Heart left ventricle (tissue), 16 donors: Measurements from ENCODE around the gene ERCC2. TPM values are rescaled to one million over a fixed set of nuclear protein-coding genes. Genes with fewer than 3 reads are reported as not detected.

Source experiments
- ATAC-seq, 4 donors: fragments of 200-7000 bp; cut with Tn5 transposase; one replicate each; pipeline ENCODE4 v1.9.1; 2020 to 2022; ENCODE audit warnings: moderate library complexity in 4 of 4, mild to moderate bottlenecking in 3 of 4, moderate number of reproducible peaks in 1 of 4
- DNase-seq, 5 donors: peaks; one replicate each; pipeline ENCODE4 v3.0.0-alpha.2; 2020
- H3K27ac ChIP-seq, 12 donors: fragments of 200-600 bp; sonication (generic) in 4 of 12; one replicate each; pipeline versions ENCODE4 v1.5.0 to v1.8.0; 2016 to 2022; ENCODE audit warnings: mild to moderate bottlenecking in 2 of 12
- H3K27me3 ChIP-seq, 9 donors: fragments of 200-600 bp; sonication (generic) in 2 of 9; one replicate each; pipeline versions ENCODE4 v1.5.1 to v1.8.0; 2016 to 2022; ENCODE audit warnings: mild to moderate bottlenecking in 3 of 9
- H3K36me3 ChIP-seq, 9 donors: fragments of 200-600 bp; sonication (generic) in 2 of 9; one replicate each; pipeline versions ENCODE4 v1.5.0 to v1.8.0; 2018 to 2022; ENCODE audit warnings: mild to moderate bottlenecking in 2 of 9
- H3K4me1 ChIP-seq, 12 donors: fragments of 200-600 bp; sonication (generic) in 4 of 12; one replicate each; pipeline versions ENCODE4 v1.5.0 to v1.8.0; 2016 to 2022; ENCODE audit warnings: mild to moderate bottlenecking in 3 of 12
- H3K4me3 ChIP-seq, 12 donors: fragments of 200-600 bp; sonication (generic) in 4 of 12; one replicate each; pipeline versions ENCODE4 v1.5.0 to v1.8.0; 2017 to 2022; ENCODE audit warnings: mild to moderate bottlenecking in 9 of 12, moderate library complexity in 4 of 12
- H3K9me3 ChIP-seq, 12 donors: fragments of 200-600 bp; sonication (generic) in 4 of 12; one replicate each; pipeline versions ENCODE4 v1.5.0 to v1.8.0; 2016 to 2022; ENCODE audit warnings: mild to moderate bottlenecking in 1 of 12
- CTCF ChIP-seq, 12 donors: fragments of 200-600 bp; sonication (generic) in 4 of 12; IDR thresholded peaks; one replicate each; pipeline versions ENCODE4 v1.5.0 to v1.8.0; 2018 to 2022; ENCODE audit warnings: antibody characterized with exemption in 12 of 12, mild to moderate bottlenecking in 5 of 12
- POLR2A ChIP-seq, 2 donors: fragments of 450-650 bp; IDR thresholded peaks; one replicate each; pipeline ENCODE4 v1.6.1; 2017; ENCODE audit warnings: antibody characterized with exemption in 2 of 2, mild to moderate bottlenecking in 2 of 2, moderate library complexity in 2 of 2
- WGBS, 4 donors: extraction: QIAGEN DNeasy Blood & Tissue Kit in 2 of 4; methylation state at CpG; one replicate each; pipeline versions ENCODE4 v1.1.5 to v1.1.7; 2013 to 2018; 5-methylcytosine and 5-hydroxymethylcytosine counted together
- intact Hi-C, 10 donors: fragments of 100-400 bp; cut with DNase I; formaldehyde crosslinking; loops; one replicate each; pipeline versions ENCODE4 v1.11.1 to v1.14.2; 2022
- polyA plus RNA-seq, 2 donors: library from polyadenylated mRNA; stranded (reverse); fragments of 200-250 nt; gene quantifications; one replicate each; pipeline ENCODE4 v1.2.3, GENCODE V29; 2013
- total RNA-seq, 9 donors: library from RNA; depleted of rRNA in 2 of 9; stranded (reverse); fragments of >200 nt in 2 of 9; fragmentation: NEBNext Ultra II Directional in 3 of 9; extraction: Animal tissue kit (Norgen Biotek cat#: 25700) in 3 of 9; gene quantifications; one replicate each; pipeline versions ENCODE4 v1.1.0 to v1.2.4, GENCODE V29; 2016 to 2023
- donor health status: ischemic (EF 13 %, LVEDD 7.1; RV severe dilation, severe dysfunction).
- donor health status: healthy with polysubstance abuse.
- donor health status: DM: no; HTN: yes; CAD: no.
- donor health status: DM: no; HTN: no; CAD: no.
- donor health status: ischemic (EF 25% LVEDD 6.9; RV normal size, moderate dysfunction).
- donor health status: ischemic (EF 25% LVEDD 5.7; RV mildly dilated, moderate dysfunction).
- donor health status: healthy.
- donor health status: DM: yes; HTN: yes; CAD: no.
- donor health status: ischemic (EF 35%, LVEDD 5.7; RV mildly dilated, moderate dysfunction).
- donor health status: nonischemic (EF 11% LVEDD 7.7; RV severe dilation, severe dysfunction).
- donor health status: DM: yes; HTN: yes; CAD: no.
- donor health status: PGD.
- donor health status: ischemic (EF 29% LVEDD 5.4; RV normal size, mild dysfunction).
- donor health status: nonischemic (EF 23%, LVEDD 6.1; RV moderate dilation, normal function).

ERCC2 gene
- total and polyA plus RNA-seq, 11 donors = 5.8 to 24.1 (median 12.4) TPM

DNA sequence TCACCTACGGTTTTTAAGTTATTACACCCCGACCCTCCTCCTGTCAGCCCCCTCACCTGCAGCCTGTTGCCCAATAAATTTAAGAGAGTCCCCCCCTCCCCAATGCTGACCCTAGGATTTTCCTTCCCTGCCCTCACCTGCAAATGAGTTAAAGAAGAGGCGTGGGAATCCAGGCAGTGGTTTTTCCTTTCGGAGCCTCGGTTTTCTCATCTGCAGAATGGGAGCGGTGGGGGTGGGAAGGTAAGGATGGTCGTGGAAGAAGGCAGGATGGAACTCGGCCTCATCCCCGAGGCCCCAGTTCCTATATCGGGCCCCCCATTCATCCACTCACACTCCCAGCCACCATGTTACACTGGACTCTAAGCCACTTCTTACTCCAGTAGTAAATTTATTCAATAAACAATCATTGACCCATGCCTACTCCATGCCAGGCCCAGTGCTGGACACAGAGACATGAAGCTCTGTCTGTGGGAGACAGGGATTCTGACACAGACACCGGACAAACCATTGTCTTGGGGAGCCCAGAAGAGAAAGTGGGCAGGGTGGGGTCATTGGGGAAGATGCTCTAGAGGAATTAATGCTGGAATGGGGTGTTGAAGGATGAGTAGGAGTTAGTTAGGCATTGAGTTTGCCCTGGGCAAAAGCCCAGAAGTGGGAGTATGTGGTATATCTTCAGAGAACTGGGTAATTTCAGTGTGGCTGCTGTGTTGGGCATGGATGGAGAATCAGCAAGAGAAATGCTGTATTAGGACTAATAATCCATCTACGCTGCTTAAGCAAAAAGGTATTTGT is 66.9 kb downstream of the ERCC2 start:
- no peak for TF ChIP-seq POLR2A (IDR thresholded peaks at IDR 0.05)
- no peak for TF ChIP-seq CTCF (IDR thresholded peaks at IDR 0.05)
- H3K27me3 ChIP-seq = no peaks in the 10 kb centered on the region
- peaks cover 0 to 44% (median 37%) of the 10 kb centered on the region in 9 donors for H3K36me3 ChIP-seq
- ATAC-seq (no peak), DNase-seq (no peak)
- peaks cover 0 to 5% (median 0%) of the 10 kb centered on the region in 12 donors for H3K4me1 ChIP-seq
- H3K9me3 ChIP-seq = peaks cover 0 to 7% (median 0%) of the 10 kb centered on the region in 12 donors
- no peak overlapping the region for H3K27ac ChIP-seq
- 92 to 95% (median 93%) methylated on average over 12 of the region's 12 CpGs for whole genome bisulfite sequencing, 4 donors
- H3K4me3 ChIP-seq = no peak overlapping the region
- intact Hi-C loops = no loop called here

GRCh38 chr19:45302416-45302815 is 68.0 kb downstream of the ERCC2 start:
- intact Hi-C loops = no loop called here
- ATAC-seq = no peak
- H3K4me3 ChIP-seq = no peak overlapping the region

More at GRCh38 chr19:45302416-45302815, 68.0 kb downstream of the ERCC2 start:
- Histone ChIP-seq H3K36me3 (peaks cover 0 to 42% (median 33%) of the 10 kb centered on the region in 9 donors), H3K9me3 (peaks cover 0 to 7% (median 0%) of the 10 kb centered on the region in 12 donors), H3K4me1 (peaks cover 0 to under 1% (median 0%) of the 10 kb centered on the region in 12 donors), H3K27me3 (no peaks in the 10 kb centered on the region), H3K27ac (no peak overlapping the region)
- DNase-seq = no peak
- WGBS, 4 donors = 90 to 93% (median 92%) methylated on average over 27 of the region's 27 CpGs
- TF ChIP-seq POLR2A (IDR thresholded peaks at IDR 0.05) = no peak
- no peak for TF ChIP-seq CTCF (IDR thresholded peaks at IDR 0.05)

Other genes starting within 250 kb of the ERCC2 start
- under 1 TPM in 3 of 9 donors, not detected in 6; 0.09 to 0.28 (median 0.09) TPM for gene NKPD1, start 209.6 kb downstream of the ERCC2 start, total RNA-seq
- gene NKPD1, start 209.6 kb downstream of the ERCC2 start, polyA plus RNA-seq = under 1 TPM in 1 of 2 donors, not detected in 1; 0.18 TPM
- 10 to 100 TPM in 8 of 9 donors, 1 to 10 TPM in 1; 7.7 to 22.8 (median 18.6) TPM for gene TRAPPC6A, start 192.3 kb downstream of the ERCC2 start, total RNA-seq
- gene TRAPPC6A, start 192.3 kb downstream of the ERCC2 start, polyA plus RNA-seq = 10 to 100 TPM; 12.3 to 19.2 TPM
- gene BLOC1S3, start 191.8 kb downstream of the ERCC2 start, total RNA-seq = 1 to 10 TPM; 2.9 to 8.1 (median 4.8) TPM
- gene BLOC1S3, start 191.8 kb downstream of the ERCC2 start, polyA plus RNA-seq = 1 to 10 TPM; 2.0 to 8.0 TPM
- 1 to 10 TPM in 4 of 9 donors, under 1 TPM in 5; 0.32 to 2.5 (median 0.85) TPM for gene EXOC3L2, start 125.2 kb downstream of the ERCC2 start, total RNA-seq
- gene EXOC3L2, start 125.2 kb downstream of the ERCC2 start, polyA plus RNA-seq = 1 to 10 TPM in 1 of 2 donors, under 1 TPM in 1; 0.88 to 1.3 TPM
- 10 to 100 TPM; 25.5 to 46.9 (median 32.8) TPM for gene MARK4, start 119.3 kb downstream of the ERCC2 start, total RNA-seq
- gene MARK4, start 119.3 kb downstream of the ERCC2 start, polyA plus RNA-seq = 10 to 100 TPM; 18.0 to 28.5 TPM
- gene CKM, start 47.7 kb downstream of the ERCC2 start, total RNA-seq = over 10,000 TPM in 1 of 9 donors, 1,000 to 10,000 TPM in 8; 1,947 to 11,128 (median 3,786) TPM
- gene CKM, start 47.7 kb downstream of the ERCC2 start, polyA plus RNA-seq = 1,000 to 10,000 TPM; 1,885 to 6,019 TPM
- gene KLC3, start 29.8 kb downstream of the ERCC2 start, total RNA-seq = under 1 TPM in 4 of 9 donors, not detected in 5; 0.12 to 0.69 (median 0.30) TPM
- under 1 TPM in 1 of 2 donors, not detected in 1; 0.32 TPM for gene KLC3, start 29.8 kb downstream of the ERCC2 start, polyA plus RNA-seq
- 100 to 1,000 TPM in 7 of 9 donors, 10 to 100 TPM in 2; 92.3 to 400 (median 139) TPM for gene PPP1R13L, start 34.5 kb upstream of the ERCC2 start, total RNA-seq
- gene PPP1R13L, start 34.5 kb upstream of the ERCC2 start, polyA plus RNA-seq = 100 to 1,000 TPM; 102 to 174 TPM
- 10 to 100 TPM in 1 of 9 donors, 1 to 10 TPM in 8; 4.4 to 10.6 (median 6.9) TPM for gene POLR1G, start 36.1 kb upstream of the ERCC2 start, total RNA-seq
- 1 to 10 TPM; 6.7 to 8.5 TPM for gene POLR1G, start 36.1 kb upstream of the ERCC2 start, polyA plus RNA-seq
- 100 to 1,000 TPM; 104 to 156 (median 121) TPM for gene ERCC1, start 53.3 kb upstream of the ERCC2 start, total RNA-seq
- 100 to 1,000 TPM; 120 to 294 TPM for gene ERCC1, start 53.3 kb upstream of the ERCC2 start, polyA plus RNA-seq
- 100 to 1,000 TPM in 1 of 9 donors, 10 to 100 TPM in 1, 1 to 10 TPM in 4, under 1 TPM in 3; 0.23 to 107 (median 1.1) TPM for gene FOSB, start 97.4 kb upstream of the ERCC2 start, total RNA-seq
- gene FOSB, start 97.4 kb upstream of the ERCC2 start, polyA plus RNA-seq = 1 to 10 TPM; 1.4 to 8.0 TPM
- gene RTN2, start 126.5 kb upstream of the ERCC2 start, total RNA-seq = 10 to 100 TPM; 12.9 to 33.0 (median 26.9) TPM
- 10 to 100 TPM; 12.1 to 14.2 TPM for gene RTN2, start 126.5 kb upstream of the ERCC2 start, polyA plus RNA-seq
- gene PPM1N, start 127.9 kb upstream of the ERCC2 start, total RNA-seq = 1 to 10 TPM in 1 of 9 donors, under 1 TPM in 3, not detected in 5; 0.56 to 2.7 (median 0.65) TPM
- under 1 TPM; 0.23 to 0.78 TPM for gene PPM1N, start 127.9 kb upstream of the ERCC2 start, polyA plus RNA-seq
- gene VASP, start 136.9 kb upstream of the ERCC2 start, total RNA-seq = 100 to 1,000 TPM in 1 of 9 donors, 10 to 100 TPM in 8; 31.2 to 106 (median 46.8) TPM
- gene VASP, start 136.9 kb upstream of the ERCC2 start, polyA plus RNA-seq = 10 to 100 TPM; 50.9 to 74.9 TPM
- gene OPA3, start 214.2 kb upstream of the ERCC2 start, total RNA-seq = 10 to 100 TPM; 21.3 to 30.4 (median 22.5) TPM
- gene OPA3, start 214.2 kb upstream of the ERCC2 start, polyA plus RNA-seq = 10 to 100 TPM; 13.1 to 22.3 TPM
- gene GPR4, start 231.6 kb upstream of the ERCC2 start, total RNA-seq = 10 to 100 TPM in 3 of 9 donors, 1 to 10 TPM in 6; 2.7 to 36.0 (median 4.3) TPM
- gene GPR4, start 231.6 kb upstream of the ERCC2 start, polyA plus RNA-seq = 1 to 10 TPM; 5.1 to 6.9 TPM